ENCODE measurements around the gene PLSCR1.
"Not testable (repeated sequence)": the region's sequence is repeated elsewhere in the genome, so short reads cannot be mapped to it uniquely, and the experiment has no call there.

The PLSCR1 gene

GRCh38 chr3:146507331-146508120 lies 36.9 kb downstream of the PLSCR1 start:
- Histone ChIP-seq H3K36me3 (ENCODE audit: insufficient read depth, low read depth, low read length) (no peaks in the 10 kb centered on the region), H3K9ac (ENCODE audit: low read depth, low read length) (0 out of 2 replicates have a peak overlapping the region, but pooled peaks have one; percentile 25), H3K27ac (ENCODE audit: low read length) (peak overlapping the region; percentile 25), H3K27me3 (ENCODE audit: insufficient read depth, low read length) (no peaks in the 10 kb centered on the region), H3K9me3 (ENCODE audit: insufficient read depth, low read depth, low read length) (no peaks in the 10 kb centered on the region), H3K4me3 (ENCODE audit: low read length) (no peak overlapping the region), H3K4me1 (ENCODE audit: insufficient read depth, low read length) (peaks cover 39% of the 10 kb centered on the region)

- peaks cover 39% of the 10 kb centered on the region for H3K4me1 ChIP-seq (ENCODE audit: insufficient read depth, low read length)
- no peaks in the 10 kb centered on the region for H3K36me3 ChIP-seq (ENCODE audit: insufficient read depth, low read depth, low read length)
- H3K4me3 ChIP-seq (ENCODE audit: low read length), result no peak overlapping the region
- no peak overlapping the region for H3K27ac ChIP-seq (ENCODE audit: low read length)
- no peak overlapping the region for H3K9ac ChIP-seq (ENCODE audit: low read depth, low read length)
- no peaks in the 10 kb centered on the region for H3K27me3 ChIP-seq (ENCODE audit: insufficient read depth, low read length)
- H3K9me3 ChIP-seq (ENCODE audit: insufficient read depth, low read depth, low read length), result no peaks in the 10 kb centered on the region
These were observed 38.9 kb downstream of the PLSCR1 start for GRCh38 chr3:146505516-146505915.

GRCh38 chr3:146504498-146505197 lies 39.8 kb downstream of the PLSCR1 start:
- Histone ChIP-seq H3K36me3 (ENCODE audit: insufficient read depth, low read depth, low read length) (no peaks in the 10 kb centered on the region), H3K27me3 (ENCODE audit: insufficient read depth, low read length) (no peaks in the 10 kb centered on the region), H3K27ac (ENCODE audit: low read length) (no peak overlapping the region), H3K9ac (ENCODE audit: low read depth, low read length) (no peak overlapping the region), H3K9me3 (ENCODE audit: insufficient read depth, low read depth, low read length) (no peaks in the 10 kb centered on the region), H3K4me1 (ENCODE audit: insufficient read depth, low read length) (peaks cover 39% of the 10 kb centered on the region), H3K4me3 (ENCODE audit: low read length) (0 out of 2 replicates have a peak overlapping the region, but pooled peaks have one; percentile 19)

GRCh38 chr3:146503461-146504202 lies 40.8 kb downstream of the PLSCR1 start:
- H3K4me1 ChIP-seq (ENCODE audit: insufficient read depth, low read length), result peaks cover 39% of the 10 kb centered on the region
- H3K9ac ChIP-seq (ENCODE audit: low read depth, low read length), result no peak overlapping the region
- no peak overlapping the region for H3K27ac ChIP-seq (ENCODE audit: low read length)
- H3K36me3 ChIP-seq (ENCODE audit: insufficient read depth, low read depth, low read length), result no peaks in the 10 kb centered on the region
- H3K9me3 ChIP-seq (ENCODE audit: insufficient read depth, low read depth, low read length), result no peaks in the 10 kb centered on the region
- no peak overlapping the region for H3K4me3 ChIP-seq (ENCODE audit: low read length)
- H3K27me3 ChIP-seq (ENCODE audit: insufficient read depth, low read length), result no peaks in the 10 kb centered on the region

DNA sequence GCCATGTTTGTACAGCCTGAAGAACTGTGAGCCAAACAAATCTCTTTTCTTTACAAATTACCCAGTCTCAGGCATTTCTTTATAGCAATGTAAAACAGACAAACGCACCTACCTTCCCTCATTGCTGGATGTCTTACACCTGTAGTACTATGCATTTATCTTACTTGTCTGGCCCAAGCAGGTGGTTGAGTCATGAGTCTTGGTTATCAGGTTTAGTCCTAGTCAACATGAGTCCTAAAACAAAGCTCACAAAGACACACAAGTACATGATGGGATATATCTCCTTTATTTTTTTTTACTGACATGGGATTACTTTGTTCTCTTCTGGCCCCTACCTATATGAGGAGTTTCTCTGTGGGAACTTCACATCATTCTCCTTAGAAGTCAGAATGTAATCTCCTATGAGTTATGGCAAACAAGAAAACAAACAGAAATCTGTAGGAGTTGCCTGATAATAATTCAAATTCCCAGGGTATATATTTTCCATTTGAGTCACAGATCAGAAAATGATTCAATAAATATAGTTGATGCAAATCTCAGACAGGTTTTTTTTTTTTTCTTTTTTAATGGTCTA lies 41.4 kb downstream of the PLSCR1 start:
- Histone ChIP-seq H3K27ac (ENCODE audit: low read length) (no peak overlapping the region), H3K4me3 (ENCODE audit: low read length) (no peak overlapping the region), H3K36me3 (ENCODE audit: insufficient read depth, low read depth, low read length) (no peaks in the 10 kb centered on the region), H3K9me3 (ENCODE audit: insufficient read depth, low read depth, low read length) (no peaks in the 10 kb centered on the region; the same call in none of the 2 replicates), H3K4me1 (ENCODE audit: insufficient read depth, low read length) (peaks cover 38% of the 10 kb centered on the region), H3K9ac (ENCODE audit: low read depth, low read length) (no peak overlapping the region), H3K27me3 (ENCODE audit: insufficient read depth, low read length) (no peaks in the 10 kb centered on the region)

DNA sequence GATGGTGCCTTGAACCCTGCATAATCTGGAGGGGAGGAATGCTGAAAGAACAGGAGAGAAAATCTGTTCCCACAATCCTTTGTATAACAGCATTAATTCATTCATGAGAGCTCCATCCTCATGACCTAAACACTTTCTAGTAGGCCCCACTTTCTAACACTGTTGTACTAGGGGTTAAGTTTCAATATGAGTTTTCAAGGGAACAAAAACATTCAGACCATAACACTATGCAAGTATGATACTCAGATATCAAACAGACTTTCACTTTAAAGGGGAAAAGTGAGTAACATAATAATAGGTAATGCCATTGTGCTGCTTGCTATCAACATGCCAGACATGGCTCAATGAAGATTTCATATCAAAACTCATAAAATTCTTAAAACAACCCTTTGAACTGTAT lies 42.7 kb downstream of the PLSCR1 start:
- Histone ChIP-seq H3K9me3 (ENCODE audit: insufficient read depth, low read depth, low read length) (no peaks in the 10 kb centered on the region; the same call in none of the 2 replicates), H3K36me3 (ENCODE audit: insufficient read depth, low read depth, low read length) (no peaks in the 10 kb centered on the region), H3K9ac (ENCODE audit: low read depth, low read length) (no peak overlapping the region), H3K4me3 (ENCODE audit: low read length) (no peak overlapping the region), H3K27me3 (ENCODE audit: insufficient read depth, low read length) (no peaks in the 10 kb centered on the region), H3K4me1 (ENCODE audit: insufficient read depth, low read length) (peaks cover 25% of the 10 kb centered on the region), H3K27ac (ENCODE audit: low read length) (no peak overlapping the region)

DNA sequence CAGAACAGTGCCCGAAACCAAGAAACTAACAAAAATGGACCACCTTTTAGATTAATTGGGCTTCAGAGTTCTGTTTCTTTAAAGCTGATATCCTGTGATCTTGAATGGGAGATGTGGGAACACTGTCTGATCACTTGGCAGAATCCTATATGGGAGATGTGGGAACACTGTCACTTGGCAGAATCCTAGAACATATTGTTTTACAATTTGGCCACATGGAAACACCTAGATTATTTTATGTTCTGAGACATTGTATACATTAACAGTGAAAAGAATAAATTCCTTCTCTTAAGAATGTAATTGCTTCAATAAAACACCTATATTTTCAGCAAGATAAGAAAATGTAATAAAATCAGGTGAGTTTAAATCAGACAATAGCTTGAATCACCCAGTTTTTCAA lies 44.7 kb downstream of the PLSCR1 start:
- Histone ChIP-seq H3K4me3 (ENCODE audit: low read length) (no peak overlapping the region), H3K9me3 (ENCODE audit: insufficient read depth, low read depth, low read length) (no peaks in the 10 kb centered on the region; the same call in none of the 2 replicates), H3K36me3 (ENCODE audit: insufficient read depth, low read depth, low read length) (no peaks in the 10 kb centered on the region), H3K9ac (ENCODE audit: low read depth, low read length) (no peak overlapping the region), H3K4me1 (ENCODE audit: insufficient read depth, low read length) (peaks cover 12% of the 10 kb centered on the region; the same call in 1 of the 2 replicates), H3K27me3 (ENCODE audit: insufficient read depth, low read length) (no peaks in the 10 kb centered on the region), H3K27ac (ENCODE audit: low read length) (no peak overlapping the region)

DNA sequence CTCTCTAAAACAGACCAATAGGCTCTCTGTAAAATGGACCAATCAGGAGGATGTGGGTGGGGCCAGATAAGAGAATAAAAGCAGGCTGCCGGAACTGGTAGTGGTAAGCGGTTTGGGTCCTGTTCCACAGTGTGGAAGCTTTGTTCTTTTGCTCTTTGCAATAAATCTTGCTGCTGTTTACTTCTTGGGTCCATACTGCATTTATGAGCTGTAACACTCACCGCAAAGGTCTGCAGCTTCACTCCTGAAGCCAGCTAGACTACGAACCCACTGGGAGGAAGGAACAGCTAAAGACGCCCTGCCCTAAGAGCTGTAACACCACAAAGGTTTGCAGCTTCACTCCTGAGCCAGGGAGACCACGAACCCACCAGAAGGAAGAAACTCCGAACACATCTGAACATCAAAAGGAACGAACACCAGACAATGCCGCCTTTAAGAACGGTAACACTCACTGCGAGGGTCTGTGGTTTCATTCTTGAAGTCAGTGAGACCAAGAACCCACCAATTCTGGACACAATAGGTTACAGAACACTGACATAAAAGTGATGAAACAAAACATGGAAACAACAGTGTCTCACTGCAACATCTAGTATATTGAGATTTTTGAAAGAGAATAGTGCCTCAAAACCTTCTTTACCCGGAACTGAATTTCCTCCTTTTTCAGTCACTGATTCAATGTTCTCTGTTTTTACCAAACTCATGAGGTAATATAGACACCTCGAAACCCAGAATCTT lies 46.2 kb downstream of the PLSCR1 start:
- H3K4me3 ChIP-seq (ENCODE audit: low read length), result no peak overlapping the region
- peaks cover 2% of the 10 kb centered on the region; the same call in 1 of the 2 replicates for H3K4me1 ChIP-seq (ENCODE audit: insufficient read depth, low read length)
- no peaks in the 10 kb centered on the region for H3K36me3 ChIP-seq (ENCODE audit: insufficient read depth, low read depth, low read length)
- H3K9ac ChIP-seq (ENCODE audit: low read depth, low read length), result no peak overlapping the region
- H3K9me3 ChIP-seq (ENCODE audit: insufficient read depth, low read depth, low read length), result no peaks in the 10 kb centered on the region; the same call in none of the 2 replicates
- no peak overlapping the region for H3K27ac ChIP-seq (ENCODE audit: low read length)
- no peaks in the 10 kb centered on the region for H3K27me3 ChIP-seq (ENCODE audit: insufficient read depth, low read length)

GRCh38 chr3:146497145-146497843 lies 47.1 kb downstream of the PLSCR1 start:
- H3K27me3 ChIP-seq (ENCODE audit: insufficient read depth, low read length); H3K27ac ChIP-seq (ENCODE audit: low read length); H3K9me3 ChIP-seq (ENCODE audit: insufficient read depth, low read depth, low read length); H3K9ac ChIP-seq (ENCODE audit: low read depth, low read length); H3K36me3 ChIP-seq (ENCODE audit: insufficient read depth, low read depth, low read length); H3K4me3 ChIP-seq (ENCODE audit: low read length); H3K4me1 ChIP-seq (ENCODE audit: insufficient read depth, low read length): not testable (repeated sequence)

DNA sequence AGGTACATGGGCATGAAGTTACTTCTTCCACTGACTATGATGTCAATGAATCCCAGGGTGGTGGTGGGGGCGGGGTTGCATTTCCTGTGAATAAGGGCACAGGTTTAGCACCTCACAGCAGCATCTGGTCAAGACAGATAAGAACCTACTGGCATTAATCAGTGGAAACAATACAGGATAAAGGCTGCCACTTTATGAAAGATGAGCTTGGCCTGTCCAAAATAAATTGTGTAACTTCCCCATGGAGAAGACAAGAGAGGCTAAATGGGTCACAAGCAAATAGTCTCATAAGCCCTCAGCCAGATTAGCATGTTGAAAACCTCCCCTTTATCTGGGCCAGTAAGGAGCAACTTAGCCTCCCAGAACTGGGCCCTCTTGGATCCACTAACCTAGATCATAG lies 47.7 kb downstream of the PLSCR1 start:
- Histone ChIP-seq H3K9ac (ENCODE audit: low read depth, low read length) (no peak overlapping the region), H3K9me3 (ENCODE audit: insufficient read depth, low read depth, low read length) (no peaks in the 10 kb centered on the region; the same call in none of the 2 replicates), H3K27me3 (ENCODE audit: insufficient read depth, low read length) (no peaks in the 10 kb centered on the region), H3K36me3 (ENCODE audit: insufficient read depth, low read depth, low read length) (no peaks in the 10 kb centered on the region), H3K27ac (ENCODE audit: low read length) (no peak overlapping the region), H3K4me3 (ENCODE audit: low read length) (no peak overlapping the region), H3K4me1 (ENCODE audit: insufficient read depth, low read length) (no peaks in the 10 kb centered on the region)
